Measurements from ENCODE around the gene SOX8.

DNA sequence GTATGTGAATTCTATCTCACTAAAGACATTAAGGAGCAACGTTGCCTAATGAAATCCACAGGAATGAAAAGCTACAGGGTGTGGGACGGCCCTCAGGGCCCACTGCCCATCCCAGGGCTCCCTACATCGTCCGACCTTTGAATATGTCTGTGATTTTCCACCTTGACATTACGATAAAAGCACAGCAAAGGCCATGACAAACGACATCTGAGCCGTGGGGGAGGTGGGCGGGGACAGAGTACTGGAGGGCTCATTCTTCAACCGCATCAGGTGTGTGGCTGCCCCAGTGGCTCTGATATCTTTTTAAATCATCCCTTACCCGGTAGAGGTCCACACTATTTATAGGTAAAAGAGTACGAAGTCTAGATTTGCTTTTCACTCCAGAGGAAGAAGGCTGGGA is 45.9 kb upstream of the SOX8 start:
- TF ChIP-seq, protein P1, sequence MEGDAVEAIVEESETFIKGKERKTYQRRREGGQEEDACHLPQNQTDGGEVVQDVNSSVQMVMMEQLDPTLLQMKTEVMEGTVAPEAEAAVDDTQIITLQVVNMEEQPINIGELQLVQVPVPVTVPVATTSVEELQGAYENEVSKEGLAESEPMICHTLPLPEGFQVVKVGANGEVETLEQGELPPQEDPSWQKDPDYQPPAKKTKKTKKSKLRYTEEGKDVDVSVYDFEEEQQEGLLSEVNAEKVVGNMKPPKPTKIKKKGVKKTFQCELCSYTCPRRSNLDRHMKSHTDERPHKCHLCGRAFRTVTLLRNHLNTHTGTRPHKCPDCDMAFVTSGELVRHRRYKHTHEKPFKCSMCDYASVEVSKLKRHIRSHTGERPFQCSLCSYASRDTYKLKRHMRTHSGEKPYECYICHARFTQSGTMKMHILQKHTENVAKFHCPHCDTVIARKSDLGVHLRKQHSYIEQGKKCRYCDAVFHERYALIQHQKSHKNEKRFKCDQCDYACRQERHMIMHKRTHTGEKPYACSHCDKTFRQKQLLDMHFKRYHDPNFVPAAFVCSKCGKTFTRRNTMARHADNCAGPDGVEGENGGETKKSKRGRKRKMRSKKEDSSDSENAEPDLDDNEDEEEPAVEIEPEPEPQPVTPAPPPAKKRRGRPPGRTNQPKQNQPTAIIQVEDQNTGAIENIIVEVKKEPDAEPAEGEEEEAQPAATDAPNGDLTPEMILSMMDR (IDR thresholded peaks at IDR 0.05; ENCODE audit: low read length) = no peak
- TF ChIP-seq EZH2phosphoT487 (IDR thresholded peaks at IDR 0.05; ENCODE audit: low read length) = no peak
